DMS153 treated with DMSO at 0.1 percent for 48 hours (cell line): ENCODE measurements around the gene KLHL35.
A peak's percentile ranks its signal among the peaks of the same experiment; 100 is the strongest.

Experiments used
- DNase-seq: peaks from one replicate; lab custom pipeline; 2025; ENCODE audit not compliant: unreplicated experiment; lab: John Stamatoyannopoulos, UW

Gene KLHL35

GRCh38 chr11:75432911-75433321 is at the start of gene KLHL35:
TSS of gene KLHL35 (minus strand) at chr11:75433203. CDS start at chr11:75430629, 2,574 bp downstream.
- DNase-seq, result no peak

- no peak for DNase-seq
Observed at GRCh38 chr11:75481922-75482606, 49.1 kb upstream of the KLHL35 start.

- no peak for DNase-seq
Observed at GRCh38 chr11:75481223-75481921, 48.4 kb upstream of the KLHL35 start.

- no peak for DNase-seq
Observed at GRCh38 chr11:75480185-75481175, 47.5 kb upstream of the KLHL35 start.

- DNase-seq, result no peak
Observed at GRCh38 chr11:75479597-75480145, 46.7 kb upstream of the KLHL35 start.

- no peak for DNase-seq
Observed at GRCh38 chr11:75478783-75479596, 46.0 kb upstream of the KLHL35 start.

GRCh38 chr11:75477614-75477935 is 44.6 kb upstream of the KLHL35 start:
- DNase-seq, result no peak

- peak; percentile 26 for DNase-seq
Observed at GRCh38 chr11:75476739-75477613, 44.0 kb upstream of the KLHL35 start.

GRCh38 chr11:75475767-75476650 is 43.0 kb upstream of the KLHL35 start:
- peak; percentile 10 for DNase-seq

- no peak for DNase-seq
Observed at GRCh38 chr11:75474878-75475766, 42.1 kb upstream of the KLHL35 start.

GRCh38 chr11:75474240-75474639 is 41.2 kb upstream of the KLHL35 start:
- no peak for DNase-seq

GRCh38 chr11:75473684-75474083 is 40.7 kb upstream of the KLHL35 start:
- no peak for DNase-seq

GRCh38 chr11:75472081-75472732 is 39.2 kb upstream of the KLHL35 start:
- DNase-seq, result no peak

- no peak for DNase-seq
Observed at GRCh38 chr11:75471176-75471973, 38.4 kb upstream of the KLHL35 start.

GRCh38 chr11:75470476-75471080 is 37.6 kb upstream of the KLHL35 start:
- no peak for DNase-seq
